GM21717 (cell line): ENCODE results near the gene ZCCHC7.
"Not testable (repeated sequence)": the region's sequence is repeated elsewhere in the genome, so short reads cannot be mapped to it uniquely, and the experiment has no call there.

ENCODE experiments used
- ATAC-seq: cut with Tn5 transposase; IDR thresholded peaks from one replicate; pipeline ENCODE4 v1.9.1; 2021; ENCODE audit warnings: mild to moderate bottlenecking, moderate library complexity; ENCODE audit not compliant: unreplicated experiment

ZCCHC7 gene

DNA sequence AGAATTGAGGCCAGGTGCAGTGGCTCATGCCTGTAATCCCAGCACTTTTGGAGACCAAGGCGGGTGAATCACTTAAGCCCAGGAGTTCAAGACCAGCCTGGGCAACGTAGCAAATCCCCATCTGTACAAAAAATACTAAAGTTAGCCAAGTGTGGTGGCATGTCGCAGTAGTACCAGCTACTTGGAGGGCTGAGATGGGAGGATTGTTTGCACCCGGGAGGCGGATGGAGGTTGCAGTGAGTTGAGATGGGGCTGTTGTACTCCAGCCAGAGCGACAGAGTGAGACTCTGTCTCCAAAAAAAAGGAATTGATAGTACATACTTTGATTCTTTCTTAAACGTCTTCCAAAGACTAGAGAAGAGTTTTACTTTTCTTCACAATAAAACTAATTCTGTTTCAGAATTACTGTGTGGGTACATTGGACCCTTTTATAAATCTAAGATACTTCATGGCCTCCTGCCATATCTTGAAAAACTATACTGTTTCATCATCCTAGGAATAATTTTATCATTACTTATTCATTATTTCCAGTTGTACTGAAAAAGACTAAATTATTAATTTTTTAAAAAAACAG is 170.1 kb downstream of the ZCCHC7 start:
- ATAC-seq: no peak

GRCh38 chr9:37290940-37291485 is 170.6 kb downstream of the ZCCHC7 start:
- no peak for ATAC-seq

DNA sequence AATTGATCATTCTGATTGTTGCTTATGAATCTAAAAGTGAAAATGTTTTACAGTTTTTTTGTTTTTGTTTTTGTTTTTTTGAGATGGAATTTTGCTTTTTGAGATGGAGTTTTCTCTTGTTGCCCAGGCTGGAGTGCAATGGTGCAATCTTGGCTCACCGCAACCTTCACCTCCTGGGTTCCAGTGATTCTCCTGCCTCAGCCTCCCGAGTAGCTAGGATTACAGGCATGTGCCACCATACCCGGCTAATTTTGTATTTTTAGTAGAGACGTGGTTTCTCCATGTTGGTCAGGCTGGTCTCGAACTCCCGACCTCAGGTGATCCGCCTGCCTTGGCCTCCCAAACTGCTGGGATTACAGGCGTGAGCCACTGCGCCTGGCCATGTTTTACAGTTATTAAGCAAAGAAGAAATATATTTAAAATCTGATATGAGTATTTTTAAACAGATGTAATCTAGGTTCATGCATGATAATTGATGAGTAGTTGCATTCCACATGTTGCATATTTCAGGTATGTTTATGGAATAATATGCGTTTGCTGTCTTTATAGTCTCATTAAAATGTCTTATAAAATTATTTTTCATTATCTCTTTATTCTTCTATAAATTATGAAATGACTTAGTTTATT is 171.4 kb downstream of the ZCCHC7 start:
- not testable (repeated sequence) for ATAC-seq

DNA sequence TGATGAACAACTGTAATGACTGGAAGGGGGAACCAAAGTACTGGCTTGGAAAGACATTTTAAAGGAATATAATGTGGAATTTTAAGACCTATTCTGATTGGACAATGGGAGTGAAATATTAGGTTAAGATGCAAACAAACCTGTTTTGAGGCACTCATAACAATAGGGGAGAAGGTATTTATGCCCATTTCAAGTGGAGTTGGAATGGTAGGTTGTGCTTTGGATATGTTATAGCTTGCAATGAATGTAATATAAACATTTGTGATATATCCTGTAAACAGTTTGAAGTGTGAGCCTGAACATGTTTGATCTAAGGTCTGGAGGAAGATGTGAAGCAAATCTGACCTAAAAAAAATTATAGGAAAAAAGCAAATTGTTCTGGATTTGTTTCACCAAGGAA is 172.5 kb downstream of the ZCCHC7 start:
- ATAC-seq: no peak

DNA sequence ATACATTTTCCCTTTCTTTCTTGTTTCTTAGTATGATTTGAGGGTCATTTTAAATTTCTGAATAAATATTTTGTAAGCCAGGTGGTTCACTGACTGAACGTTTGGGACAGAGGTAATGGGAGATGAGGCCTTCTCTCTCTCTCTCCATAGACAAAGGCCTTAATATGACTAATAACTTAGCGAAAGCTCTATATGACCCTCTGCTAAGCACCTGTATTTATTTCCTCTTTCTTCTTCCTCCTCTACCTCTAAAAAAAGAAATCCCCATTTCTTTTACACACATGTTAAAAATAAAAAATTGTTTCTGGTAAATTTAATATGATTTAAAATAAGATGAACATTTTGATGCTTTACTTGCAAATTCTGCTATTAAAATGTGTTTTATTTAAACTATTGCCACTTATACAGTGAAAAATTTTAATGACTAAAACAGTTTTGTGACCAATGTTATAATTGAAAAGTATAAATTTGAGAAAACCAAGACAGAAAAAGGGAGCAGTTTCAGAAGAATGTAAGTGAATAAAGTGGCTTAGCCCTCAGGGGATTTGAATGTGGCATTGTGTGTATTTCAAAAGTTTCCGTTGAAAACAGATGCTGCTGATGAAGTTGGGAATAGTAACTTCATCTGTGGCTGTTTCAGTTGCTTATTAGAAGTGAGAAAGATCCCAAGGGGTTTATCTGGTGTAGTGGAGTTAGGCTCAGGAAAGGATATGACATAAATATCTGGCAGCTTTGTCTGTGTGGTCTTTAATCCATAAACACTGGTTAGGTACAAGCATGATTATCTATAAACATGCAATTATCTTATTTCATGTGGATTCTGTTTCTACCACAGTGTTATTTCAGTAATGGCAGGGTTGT is 173.5 kb downstream of the ZCCHC7 start:
- ATAC-seq: peak; percentile 45

- ATAC-seq: no peak
Observed at GRCh38 chr9:37295178-37295577, 174.8 kb downstream of the ZCCHC7 start.

DNA sequence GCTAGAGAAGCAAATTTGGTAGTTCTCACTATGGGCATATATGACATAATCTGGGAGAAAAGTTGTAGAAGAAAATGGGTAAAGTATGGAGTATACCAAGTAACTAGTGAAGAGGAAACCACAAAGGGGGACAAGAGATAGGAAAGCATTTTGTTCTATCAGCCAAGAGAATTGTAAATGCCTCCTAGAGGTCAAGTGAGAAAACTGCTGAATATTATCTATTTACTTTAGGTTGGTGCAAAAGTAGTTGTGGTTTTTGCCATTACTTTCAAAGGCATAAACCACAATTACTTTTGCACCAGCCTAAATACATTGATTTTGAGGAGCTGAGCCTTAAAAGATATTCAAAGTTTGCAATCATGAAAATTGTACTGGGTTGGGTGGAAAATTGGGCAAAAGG is 175.4 kb downstream of the ZCCHC7 start:
- no peak for ATAC-seq

GRCh38 chr9:37297592-37297991 is 177.2 kb downstream of the ZCCHC7 start:
- no peak for ATAC-seq

- ATAC-seq: no peak
Observed at GRCh38 chr9:37300620-37301019, 180.2 kb downstream of the ZCCHC7 start.

GRCh38 chr9:37301042-37301853 is 180.9 kb downstream of the ZCCHC7 start:
- no peak for ATAC-seq

DNA sequence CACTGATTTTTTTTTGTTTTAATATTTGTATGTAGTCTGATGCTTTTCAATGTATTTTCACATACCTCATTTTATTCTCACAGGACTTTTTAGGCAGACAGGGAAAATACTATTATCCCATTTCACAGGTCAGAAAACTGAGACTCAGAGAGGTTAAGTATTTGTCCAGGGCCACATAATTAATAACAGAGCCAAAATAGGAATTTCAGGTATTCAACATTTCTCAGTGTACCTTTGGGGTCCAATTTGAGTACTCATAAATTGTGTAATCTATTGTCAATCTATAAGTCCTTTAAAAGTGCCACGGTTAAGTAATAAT is 181.4 kb downstream of the ZCCHC7 start:
- ATAC-seq: no peak

- peak; percentile 82 for ATAC-seq
Observed at GRCh38 chr9:37302277-37302676, 181.9 kb downstream of the ZCCHC7 start.

- ATAC-seq: not testable (repeated sequence)
Observed at GRCh38 chr9:37303272-37303671, 182.9 kb downstream of the ZCCHC7 start.

DNA sequence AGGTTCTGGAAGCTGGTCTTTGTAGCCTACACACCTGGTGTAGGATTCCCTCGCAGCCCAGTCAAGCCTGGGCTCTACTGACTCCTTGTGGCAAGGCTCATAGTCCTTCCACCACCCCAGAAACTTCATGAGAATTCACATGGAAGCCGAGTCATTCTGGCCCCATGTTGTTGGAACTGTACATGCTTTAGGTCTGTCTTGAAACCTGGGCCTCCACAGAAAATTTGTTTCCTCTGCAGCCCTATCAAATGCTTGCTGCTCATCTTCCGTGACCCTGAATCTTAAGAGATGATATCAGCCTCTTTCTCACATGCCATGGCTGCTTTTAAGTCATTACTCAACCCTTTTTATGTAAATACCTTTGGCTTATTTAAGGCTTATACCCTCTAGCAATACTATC is 188.8 kb downstream of the ZCCHC7 start:
- ATAC-seq: no peak

DNA sequence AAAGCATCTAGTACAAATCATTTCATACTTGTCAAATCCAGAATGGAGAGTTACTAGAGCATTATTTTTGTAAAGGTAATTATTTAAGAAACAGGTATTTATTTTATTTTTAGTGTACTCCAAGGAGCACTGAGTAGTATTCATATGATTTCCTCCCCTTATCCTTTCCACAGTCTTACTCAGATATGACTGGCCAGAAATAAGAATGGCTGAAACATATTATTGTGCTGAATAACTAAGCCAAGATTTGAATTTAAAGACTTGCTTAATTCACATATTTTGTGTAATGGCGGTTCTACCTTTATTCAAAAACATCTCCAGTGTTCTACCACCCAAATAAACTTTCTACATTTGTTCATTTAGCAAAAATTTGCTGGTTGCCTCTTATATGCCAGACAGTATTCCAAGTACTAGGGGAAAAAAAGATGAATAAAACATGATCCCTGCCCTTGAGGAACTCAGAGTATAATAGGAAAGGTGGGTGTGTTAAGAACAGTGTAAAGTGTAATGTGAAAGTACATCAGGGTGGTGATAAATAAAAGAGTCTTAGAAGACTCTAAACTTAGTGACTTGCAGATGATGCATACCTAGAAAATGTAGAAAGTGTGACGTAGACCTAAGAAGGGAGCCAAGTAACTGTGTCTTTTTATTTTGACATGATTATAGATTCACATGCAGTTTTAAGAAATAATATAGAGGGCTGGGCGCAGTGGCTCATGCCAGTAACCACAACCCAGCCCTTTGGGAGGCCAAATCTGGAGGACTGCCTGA is 191.7 kb downstream of the ZCCHC7 start:
- no peak for ATAC-seq

- peak; percentile 51 for ATAC-seq
Observed at GRCh38 chr9:37324261-37324683, 203.9 kb downstream of the ZCCHC7 start.

GRCh38 chr9:37324691-37325490 is 204.5 kb downstream of the ZCCHC7 start:
- ATAC-seq: peak; percentile 19

GRCh38 chr9:37325778-37326177 is 205.4 kb downstream of the ZCCHC7 start:
- no peak for ATAC-seq

DNA sequence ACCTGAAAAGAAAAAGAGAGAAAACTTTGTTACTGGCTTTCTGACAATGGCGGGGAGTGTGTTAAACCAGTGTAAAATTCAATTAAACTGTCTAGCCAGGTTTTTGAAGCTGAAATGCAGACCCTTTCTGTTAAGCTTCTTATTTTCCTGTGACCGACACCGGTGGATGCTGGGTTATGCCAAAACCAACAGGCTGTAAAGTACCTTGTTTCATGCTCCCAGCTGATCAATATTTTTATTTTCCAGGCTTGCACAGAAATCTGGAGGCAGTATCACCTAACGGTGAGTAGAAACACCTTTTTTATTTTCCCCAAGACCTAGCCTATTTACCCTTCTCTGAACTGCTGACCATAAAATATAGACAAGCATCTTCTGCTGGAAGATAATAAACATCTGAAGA is 207.2 kb downstream of the ZCCHC7 start:
- ATAC-seq: no peak
